Breast epithelium (tissue), 4 donors: ENCODE data around the gene ZPR1. TPM values are rescaled to one million over a fixed set of nuclear protein-coding genes. Genes with fewer than 3 reads are reported as not detected.

Experiments
- DNase-seq, 2 donors: peaks; one replicate each; pipeline ENCODE4 v3.0.0-alpha.2; 2019; ENCODE audit warnings: low spot score in 2 of 2
- H3K27ac ChIP-seq, 2 donors: fragments of 200-600 bp; sonication (generic) in 1 of 2; one replicate each; pipeline ENCODE4 v1.5.1; 2016 to 2019; ENCODE audit warnings: mild to moderate bottlenecking in 1 of 2
- H3K27me3 ChIP-seq, 2 donors: fragments of 200-600 bp; sonication (generic) in 1 of 2; one replicate each; pipeline versions ENCODE4 v1.5.1 to v1.6.0; 2017 to 2019; ENCODE audit warnings: control low read depth in 1 of 2, mild to moderate bottlenecking in 1 of 2
- H3K36me3 ChIP-seq: fragments of 200-600 bp; one replicate; pipeline ENCODE4 v1.5.1; 2019
- H3K4me1 ChIP-seq, 2 donors: fragments of 200-600 bp; sonication (generic); one replicate each; pipeline ENCODE4 v1.5.1; 2016 to 2019; ENCODE audit warnings: control low read depth in 1 of 2
- H3K4me3 ChIP-seq, 3 donors: fragments of 200-600 bp; sonication (generic); 1 replicate in 2 of 3; 2 replicates in 1 of 3; pipeline ENCODE4 v1.5.1; 2016 to 2019; ENCODE audit warnings: mild to moderate bottlenecking in 3 of 3, moderate library complexity in 2 of 3
- H3K9me3 ChIP-seq, 2 donors: fragments of 200-600 bp; sonication (generic) in 1 of 2; one replicate each; pipeline ENCODE4 v1.5.1; 2016 to 2019; ENCODE audit warnings: control low read depth in 1 of 2
- POLR2A ChIP-seq: fragments of 450-650 bp; IDR thresholded peaks from one replicate; pipeline ENCODE4 v1.6.1; 2016; ENCODE audit warnings: antibody characterized with exemption, mild to moderate bottlenecking, moderate library complexity
- POLR2AphosphoS5 ChIP-seq, 3 donors: sonication (generic); formaldehyde crosslinking; IDR thresholded peaks; one replicate each; pipeline ENCODE4 v1.6.1; 2017; ENCODE audit warnings: antibody characterized with exemption in 3 of 3
- intact Hi-C: fragments of 100-400 bp; cut with DNase I; formaldehyde crosslinking; loops from one replicate; pipeline ENCODE4 v1.15.1; 2023; ENCODE audit warnings: low total_unique reads
- total RNA-seq, 3 donors: library from RNA; depleted of rRNA; stranded (reverse); fragments of >200 nt; gene quantifications; one replicate each; pipeline ENCODE4 v1.1.0, GENCODE V29; 2016
- TF ChIP-seq, protein P1 (sequence below), 3 donors: fragments of 450-650 bp; IDR thresholded peaks; one replicate each; pipeline ENCODE4 v1.5.1; 2016 to 2017; ENCODE audit warnings: antibody characterized with exemption in 3 of 3, mild to moderate bottlenecking in 3 of 3, moderate library complexity in 3 of 3

ZPR1 gene
- total RNA-seq, 3 donors from 2014 or later = 29.4 to 38.7 (median 34.7) TPM

- no peak overlapping the region for H3K4me3 ChIP-seq
These were observed 55.4 kb downstream of the ZPR1 start for GRCh38 chr11:116732271-116733042.

GRCh38 chr11:116731821-116732220 lies 56.0 kb downstream of the ZPR1 start:
- Histone ChIP-seq H3K9me3 (no peaks in the 10 kb centered on the region), H3K36me3 (no peaks in the 10 kb centered on the region), H3K4me3 (no peak overlapping the region), H3K4me1 (no peaks in the 10 kb centered on the region), H3K27ac (no peak overlapping the region), H3K27me3 (no peaks in the 10 kb centered on the region)
- TF ChIP-seq, protein P1, sequence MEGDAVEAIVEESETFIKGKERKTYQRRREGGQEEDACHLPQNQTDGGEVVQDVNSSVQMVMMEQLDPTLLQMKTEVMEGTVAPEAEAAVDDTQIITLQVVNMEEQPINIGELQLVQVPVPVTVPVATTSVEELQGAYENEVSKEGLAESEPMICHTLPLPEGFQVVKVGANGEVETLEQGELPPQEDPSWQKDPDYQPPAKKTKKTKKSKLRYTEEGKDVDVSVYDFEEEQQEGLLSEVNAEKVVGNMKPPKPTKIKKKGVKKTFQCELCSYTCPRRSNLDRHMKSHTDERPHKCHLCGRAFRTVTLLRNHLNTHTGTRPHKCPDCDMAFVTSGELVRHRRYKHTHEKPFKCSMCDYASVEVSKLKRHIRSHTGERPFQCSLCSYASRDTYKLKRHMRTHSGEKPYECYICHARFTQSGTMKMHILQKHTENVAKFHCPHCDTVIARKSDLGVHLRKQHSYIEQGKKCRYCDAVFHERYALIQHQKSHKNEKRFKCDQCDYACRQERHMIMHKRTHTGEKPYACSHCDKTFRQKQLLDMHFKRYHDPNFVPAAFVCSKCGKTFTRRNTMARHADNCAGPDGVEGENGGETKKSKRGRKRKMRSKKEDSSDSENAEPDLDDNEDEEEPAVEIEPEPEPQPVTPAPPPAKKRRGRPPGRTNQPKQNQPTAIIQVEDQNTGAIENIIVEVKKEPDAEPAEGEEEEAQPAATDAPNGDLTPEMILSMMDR (IDR thresholded peaks at IDR 0.05) = no peak
- TF ChIP-seq POLR2AphosphoS5 (IDR thresholded peaks at IDR 0.05) = no peak
- TF ChIP-seq POLR2A = no peak
- intact Hi-C loops = no loop called here
- peak in 1 of 2 donors; percentile 19 for DNase-seq

More at GRCh38 chr11:116732271-116733042, 55.4 kb downstream of the ZPR1 start:
- DNase-seq = peak in 1 of 2 donors; percentile 52
- Histone ChIP-seq H3K4me1 (no peaks in the 10 kb centered on the region), H3K9me3 (no peaks in the 10 kb centered on the region), H3K27ac (no peak overlapping the region), H3K36me3 (no peaks in the 10 kb centered on the region), H3K27me3 (no peaks in the 10 kb centered on the region)
- intact Hi-C loops = no loop called here
- TF ChIP-seq POLR2AphosphoS5 (IDR thresholded peaks at IDR 0.05) = no peak
- TF ChIP-seq, protein P1 (IDR thresholded peaks at IDR 0.05) = peak in 2 of 3 donors; percentile 59 to 65
- no peak for TF ChIP-seq POLR2A

- H3K27me3 ChIP-seq = no peaks in the 10 kb centered on the region
- no peak overlapping the region for H3K4me3 ChIP-seq
- intact Hi-C loops = no loop called here
- H3K9me3 ChIP-seq = no peaks in the 10 kb centered on the region
- H3K27ac ChIP-seq = no peak overlapping the region
- no peaks in the 10 kb centered on the region for H3K4me1 ChIP-seq
- no peaks in the 10 kb centered on the region for H3K36me3 ChIP-seq
- peak in 1 of 2 donors; percentile 40 for DNase-seq
- TF ChIP-seq POLR2AphosphoS5 (IDR thresholded peaks at IDR 0.05) (no peak), POLR2A (no peak)
- TF ChIP-seq, protein P1 (IDR thresholded peaks at IDR 0.05) = no peak
These were observed 56.6 kb downstream of the ZPR1 start for GRCh38 chr11:116731097-116731761.

DNA sequence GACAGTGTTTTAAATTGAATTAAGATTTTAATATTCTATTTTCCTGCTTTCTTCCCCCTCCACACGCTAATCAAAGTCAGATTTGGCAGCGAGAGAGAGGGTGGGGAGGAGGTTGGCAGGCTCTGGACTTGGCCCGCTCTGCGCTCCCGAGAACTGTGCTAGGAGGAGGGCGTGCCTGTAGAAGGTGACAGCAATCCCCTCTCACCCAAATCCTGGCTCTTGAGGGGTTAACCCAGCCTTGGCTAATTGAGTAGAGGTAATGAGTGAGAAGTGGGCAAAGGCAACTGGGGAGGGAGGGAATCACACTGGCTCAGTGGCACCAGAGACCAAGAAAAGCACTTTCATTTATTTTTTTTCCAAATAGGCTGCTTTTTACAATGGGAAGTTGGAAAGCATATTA lies 57.2 kb downstream of the ZPR1 start:
- intact Hi-C loops = no loop called here
- no peaks in the 10 kb centered on the region for H3K9me3 ChIP-seq
- H3K27ac ChIP-seq = no peak overlapping the region
- TF ChIP-seq POLR2A (no peak), POLR2AphosphoS5 (IDR thresholded peaks at IDR 0.05) (no peak)
- TF ChIP-seq, protein P1 (IDR thresholded peaks at IDR 0.05) = no peak
- no peaks in the 10 kb centered on the region for H3K36me3 ChIP-seq
- no peaks in the 10 kb centered on the region for H3K27me3 ChIP-seq
- H3K4me1 ChIP-seq = no peaks in the 10 kb centered on the region
- no peak for DNase-seq
- H3K4me3 ChIP-seq = no peak overlapping the region

- Histone ChIP-seq H3K27me3 (no peaks in the 10 kb centered on the region), H3K4me1 (no peaks in the 10 kb centered on the region), H3K4me3 (no peak overlapping the region), H3K9me3 (no peaks in the 10 kb centered on the region), H3K27ac (no peak overlapping the region), H3K36me3 (no peaks in the 10 kb centered on the region)
- intact Hi-C loops = no loop called here
- peak in 1 of 2 donors; percentile 33 for DNase-seq
- TF ChIP-seq POLR2A = no peak
- TF ChIP-seq, protein P1 (IDR thresholded peaks at IDR 0.05) = no peak
- TF ChIP-seq POLR2AphosphoS5 (IDR thresholded peaks at IDR 0.05) = no peak
These were observed 57.6 kb downstream of the ZPR1 start for GRCh38 chr11:116730241-116730561.
